Mesenteric fat pad (tissue), 1 donor: ENCODE measurements around the gene OR2AG2. TPM values are rescaled to one million over a fixed set of nuclear protein-coding genes. Genes with fewer than 3 reads are reported as not detected.
"Not testable (repeated sequence)": the region's sequence is repeated elsewhere in the genome, so short reads cannot be mapped to it uniquely, and the experiment has no call there.

Source experiments
- DNase-seq: peaks from one replicate; pipeline ENCODE4 v3.0.0-alpha.2; 2020; ENCODE audit warnings: low spot score
- long read RNA-seq: library from polyadenylated mRNA; unstranded; transcript quantifications from one replicate; pipeline ENCODE4 v2.0.0, GENCODE V29; 2020
- total RNA-seq: library from RNA; stranded (reverse); fragmentation: NEBNext Ultra II Directional; extraction: Animal tissue kit (Norgen Biotek cat#: 25700); gene quantifications from one replicate; pipeline ENCODE4 v1.2.1, GENCODE V29; 2021
- donor health status: DM: yes; HTN: yes; CAD: no.

The OR2AG2 gene
- 0.06 TPM for total RNA-seq
- long read RNA-seq = 0 reads

- no peak for DNase-seq
Measured at GRCh38 chr11:6771926-6772893, at the start of gene OR2AG2. Gene OR2AG2, minus strand, starts transcription at chr11:6771976. Its CDS starts 3,019 bp downstream, at chr11:6768957.

GRCh38 chr11:6818967-6819366 lies 47.2 kb upstream of the OR2AG2 start:
- DNase-seq = no peak

GRCh38 chr11:6817694-6818093 lies 45.9 kb upstream of the OR2AG2 start:
- no peak for DNase-seq

- DNase-seq = no peak
Measured at GRCh38 chr11:6813656-6814055, 41.9 kb upstream of the OR2AG2 start.

GRCh38 chr11:6812390-6813005 lies 40.7 kb upstream of the OR2AG2 start:
- no peak for DNase-seq

GRCh38 chr11:6801075-6801474 lies 29.3 kb upstream of the OR2AG2 start:
- not testable (repeated sequence) for DNase-seq

GRCh38 chr11:6799402-6799801 lies 27.6 kb upstream of the OR2AG2 start, which contains the start of gene OR6A2:
Gene OR6A2, minus strand, starts transcription at chr11:6799689. Its CDS starts 3,981 bp downstream, at chr11:6795708.
- DNase-seq = no peak

GRCh38 chr11:6794639-6795038 lies 22.9 kb upstream of the OR2AG2 start:
- DNase-seq = no peak

GRCh38 chr11:6790546-6790945 lies 18.8 kb upstream of the OR2AG2 start:
- no peak for DNase-seq

GRCh38 chr11:6782720-6783119 lies 10.9 kb upstream of the OR2AG2 start, which contains the start of gene OR2AG1:
Gene OR2AG1, plus strand, starts transcription at chr11:6783020. Its CDS starts 2,018 bp downstream, at chr11:6785038.
- DNase-seq = no peak

GRCh38 chr11:6780829-6781228 lies 9.1 kb upstream of the OR2AG2 start:
- no peak for DNase-seq

- no peak for DNase-seq
Measured at GRCh38 chr11:6778518-6778917, 6.7 kb upstream of the OR2AG2 start.

- no peak for DNase-seq
Measured at GRCh38 chr11:6757373-6757967, 14.3 kb downstream of the OR2AG2 start.

- no peak for DNase-seq
Measured at GRCh38 chr11:6755953-6756347, 15.8 kb downstream of the OR2AG2 start.

- DNase-seq = no peak
Measured at GRCh38 chr11:6755303-6755952, 16.3 kb downstream of the OR2AG2 start.

- no peak for DNase-seq
Measured at GRCh38 chr11:6747097-6747668, 24.6 kb downstream of the OR2AG2 start.

GRCh38 chr11:6746626-6747025 lies 25.1 kb downstream of the OR2AG2 start:
- no peak for DNase-seq

GRCh38 chr11:6746086-6746618 lies 25.6 kb downstream of the OR2AG2 start:
- DNase-seq = no peak

GRCh38 chr11:6745465-6746015 lies 26.2 kb downstream of the OR2AG2 start:
- no peak for DNase-seq

GRCh38 chr11:6745018-6745417 lies 26.8 kb downstream of the OR2AG2 start:
- no peak for DNase-seq
